Testis (tissue), 3 donors: ENCODE results near the gene TLCD3A. TPM values are rescaled to one million over a fixed set of nuclear protein-coding genes. Genes with fewer than 3 reads are reported as not detected.

Experiments used
- DNase-seq: peaks from one replicate; pipeline ENCODE4 v3.0.0-alpha.2; 2019
- H3K27ac ChIP-seq, 2 donors: fragments of 200-600 bp; sonication (generic); one replicate each; pipeline ENCODE4 v1.5.1; 2019
- H3K27me3 ChIP-seq: fragments of 200-600 bp; sonication (generic); one replicate; pipeline ENCODE4 v1.5.1; 2019
- H3K36me3 ChIP-seq: fragments of 200-600 bp; sonication (generic); one replicate; pipeline ENCODE4 v1.5.1; 2017; ENCODE audit warnings: low read depth; ENCODE audit errors: missing control alignments
- H3K4me1 ChIP-seq: fragments of 200-600 bp; sonication (generic); one replicate; pipeline ENCODE4 v1.5.1; 2019
- H3K4me3 ChIP-seq, 2 donors: fragments of 200-600 bp; sonication (generic); one replicate each; pipeline ENCODE4 v1.5.1; 2017 to 2019
- H3K9me3 ChIP-seq: fragments of 200-600 bp; sonication (generic); one replicate; pipeline ENCODE4 v1.5.1; 2017
- POLR2A ChIP-seq: fragments of 450-650 bp; IDR thresholded peaks from one replicate; pipeline ENCODE4 v1.6.1; 2017; ENCODE audit warnings: antibody characterized with exemption, mild to moderate bottlenecking, moderate library complexity
- WGBS, 2 donors: methylation state at CpG; one replicate each; pipeline ENCODE4 v1.1.5; 2018; 5-methylcytosine and 5-hydroxymethylcytosine counted together
- intact Hi-C: fragments of 100-400 bp; cut with DNase I; formaldehyde crosslinking; loops from one replicate; pipeline ENCODE4 v1.15.1; 2023; ENCODE audit warnings: low total_unique reads
- polyA plus RNA-seq: library from polyadenylated mRNA; stranded (reverse); fragments of 350-450 nt; fragmentation: Illumina TruSeq; extraction: RNeasy Lipid Tissue Mini Kit (QIAGEN cat#74804); gene quantifications from one replicate; pipeline ENCODE4 v1.2.3, GENCODE V29; 2014; ENCODE audit warnings: low read depth, low replicate concordance; ENCODE audit not compliant: insufficient read depth
- total RNA-seq, 2 donors: library from RNA; depleted of rRNA; stranded (reverse); fragments of >200 nt; gene quantifications; one replicate each; pipeline ENCODE4 v1.2.3, GENCODE V29; 2016
- TF ChIP-seq, protein P1 (sequence below), 3 experiments: fragments of 450-650 bp in 2 of 3; fragments of 200-600 bp in 1 of 3; sonication (generic) in 1 of 3; IDR thresholded peaks; one replicate each; pipeline ENCODE4 v1.5.1; 2016 to 2019; ENCODE audit warnings: antibody characterized with exemption in 3 of 3, mild to moderate bottlenecking in 2 of 3, moderate library complexity in 1 of 3

Gene TLCD3A
- total and polyA plus RNA-seq, 3 donors from 2014 or later = 5.8 to 20.9 (median 14.8) TPM

DNA sequence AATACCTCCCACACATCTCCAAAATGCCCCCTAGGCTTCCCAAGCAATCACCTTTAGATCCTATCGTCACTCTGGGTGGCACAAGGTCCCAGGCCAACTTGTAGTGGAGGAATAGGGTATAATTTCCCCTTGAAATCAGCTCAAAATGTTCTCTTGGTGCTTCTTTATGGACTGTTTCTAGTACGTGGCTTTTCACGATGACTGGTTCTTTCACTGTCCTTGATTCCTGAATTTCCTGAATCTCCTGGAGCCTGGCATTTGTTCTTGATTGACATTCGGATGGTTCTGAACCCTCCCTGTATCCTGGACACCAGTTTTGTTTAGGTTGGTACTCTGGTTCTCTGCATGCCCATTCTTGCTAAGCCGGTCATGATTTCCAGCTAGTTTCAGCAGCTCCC is 10.9 kb upstream of the TLCD3A start:
- Histone ChIP-seq H3K4me3 (no peak overlapping the region), H3K4me1 (no peaks in the 10 kb centered on the region), H3K9me3 (no peaks in the 10 kb centered on the region), H3K27ac (no peak overlapping the region), H3K36me3 (no peaks in the 10 kb centered on the region), H3K27me3 (no peaks in the 10 kb centered on the region)
- TF ChIP-seq, protein P1, sequence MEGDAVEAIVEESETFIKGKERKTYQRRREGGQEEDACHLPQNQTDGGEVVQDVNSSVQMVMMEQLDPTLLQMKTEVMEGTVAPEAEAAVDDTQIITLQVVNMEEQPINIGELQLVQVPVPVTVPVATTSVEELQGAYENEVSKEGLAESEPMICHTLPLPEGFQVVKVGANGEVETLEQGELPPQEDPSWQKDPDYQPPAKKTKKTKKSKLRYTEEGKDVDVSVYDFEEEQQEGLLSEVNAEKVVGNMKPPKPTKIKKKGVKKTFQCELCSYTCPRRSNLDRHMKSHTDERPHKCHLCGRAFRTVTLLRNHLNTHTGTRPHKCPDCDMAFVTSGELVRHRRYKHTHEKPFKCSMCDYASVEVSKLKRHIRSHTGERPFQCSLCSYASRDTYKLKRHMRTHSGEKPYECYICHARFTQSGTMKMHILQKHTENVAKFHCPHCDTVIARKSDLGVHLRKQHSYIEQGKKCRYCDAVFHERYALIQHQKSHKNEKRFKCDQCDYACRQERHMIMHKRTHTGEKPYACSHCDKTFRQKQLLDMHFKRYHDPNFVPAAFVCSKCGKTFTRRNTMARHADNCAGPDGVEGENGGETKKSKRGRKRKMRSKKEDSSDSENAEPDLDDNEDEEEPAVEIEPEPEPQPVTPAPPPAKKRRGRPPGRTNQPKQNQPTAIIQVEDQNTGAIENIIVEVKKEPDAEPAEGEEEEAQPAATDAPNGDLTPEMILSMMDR (IDR thresholded peaks at IDR 0.05) = no peak
- TF ChIP-seq POLR2A = no peak
- intact Hi-C loops = no loop called here
- 72 to 80% methylated on average over 5 of the region's 5 CpGs for WGBS, 2 donors
- DNase-seq = no peak

DNA sequence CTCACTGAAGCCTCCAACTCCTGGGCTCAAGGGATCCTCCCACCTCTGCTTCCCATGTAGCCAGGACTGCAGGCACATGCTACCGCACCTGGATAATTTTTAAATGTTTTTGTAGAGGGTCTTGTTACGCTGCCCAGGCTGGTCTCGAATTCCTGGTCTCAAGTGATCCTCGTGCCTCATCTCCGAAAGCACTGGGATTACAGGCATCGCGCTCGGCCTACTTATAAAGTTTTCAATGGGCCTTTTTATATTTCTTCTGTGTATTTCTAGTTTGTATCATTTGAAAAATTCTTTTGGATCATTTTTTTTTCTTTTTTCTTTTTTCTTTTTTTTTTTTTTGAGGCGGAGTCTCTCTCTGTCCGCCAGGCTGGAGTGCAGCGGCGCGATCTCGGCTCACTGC is 7.3 kb upstream of the TLCD3A start:
- Histone ChIP-seq H3K4me3 (no peak overlapping the region), H3K4me1 (no peaks in the 10 kb centered on the region), H3K36me3 (no peaks in the 10 kb centered on the region), H3K9me3 (no peaks in the 10 kb centered on the region), H3K27me3 (no peaks in the 10 kb centered on the region), H3K27ac (no peak overlapping the region)
- intact Hi-C loops = no loop called here
- 94 to 97% methylated on average over 14 of the region's 14 CpGs for WGBS, 2 donors
- TF ChIP-seq POLR2A = no peak
- TF ChIP-seq, protein P1 (IDR thresholded peaks at IDR 0.05) = no peak
- DNase-seq = no peak

DNA sequence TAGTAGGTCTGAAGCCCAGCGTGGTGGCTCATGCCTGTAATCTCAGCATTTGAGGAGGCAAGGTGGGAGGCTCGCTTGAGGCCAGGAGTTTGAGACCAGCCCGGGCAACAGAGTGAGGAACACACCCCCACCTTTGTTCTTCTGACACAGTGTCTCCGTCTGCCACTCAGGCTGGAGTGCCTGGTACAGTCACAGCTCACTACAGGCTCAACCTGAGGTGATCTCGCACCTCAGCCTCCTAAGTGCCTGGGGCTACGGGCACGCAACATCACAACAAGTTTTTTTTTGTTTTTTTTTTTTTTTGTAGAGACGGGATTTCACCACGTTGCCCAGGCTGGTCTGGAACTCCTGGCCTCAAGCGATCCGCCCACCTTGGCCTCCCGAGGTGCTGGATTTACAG is 6.7 kb upstream of the TLCD3A start:
- no peak for DNase-seq
- intact Hi-C loops = no loop called here
- no peak for TF ChIP-seq POLR2A
- TF ChIP-seq, protein P1 (IDR thresholded peaks at IDR 0.05) = no peak

DNA sequence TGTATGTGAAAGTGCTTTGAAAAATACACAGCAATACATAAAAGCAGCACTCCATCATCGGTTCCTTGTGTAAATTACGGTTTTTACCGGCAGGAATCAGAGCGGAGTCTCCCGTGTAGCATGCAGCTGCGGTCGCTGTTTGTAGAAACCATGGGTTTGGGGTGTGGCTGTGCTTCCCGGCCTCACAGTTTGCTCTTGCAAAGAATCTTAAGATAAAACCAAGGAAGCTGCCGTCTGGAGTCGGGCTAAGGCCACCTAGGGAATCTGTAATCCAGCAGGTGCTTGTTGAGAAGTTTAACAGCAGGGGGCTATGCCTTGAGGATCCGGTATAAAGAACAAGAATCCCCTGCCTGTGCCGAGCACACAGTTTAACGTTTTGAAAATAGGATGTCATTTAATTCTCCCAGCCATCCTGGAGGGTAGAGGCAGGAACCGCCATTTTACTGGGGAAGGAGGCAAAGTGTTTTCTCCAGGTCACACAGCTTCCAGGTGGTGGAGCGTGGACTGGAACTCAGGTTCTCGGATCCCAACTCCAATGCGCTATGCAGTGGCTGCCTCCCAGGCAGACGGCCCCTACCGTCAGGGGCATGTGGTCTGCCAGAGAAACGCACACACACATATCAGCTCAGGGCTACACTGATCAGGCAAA is 6.0 kb upstream of the TLCD3A start:
- 78 to 79% methylated on average over 19 to 20 of the region's 20 CpGs for WGBS, 2 donors
- intact Hi-C loops = no loop called here
- no peaks in the 10 kb centered on the region for H3K9me3 ChIP-seq
- no peaks in the 10 kb centered on the region for H3K4me1 ChIP-seq
- no peak for DNase-seq
- H3K27me3 ChIP-seq = no peaks in the 10 kb centered on the region
- no peaks in the 10 kb centered on the region for H3K36me3 ChIP-seq
- no peak overlapping the region for H3K4me3 ChIP-seq
- no peak overlapping the region for H3K27ac ChIP-seq
- no peak for TF ChIP-seq POLR2A
- TF ChIP-seq, protein P1 (IDR thresholded peaks at IDR 0.05) = no peak

More for the DNA sequence above, 6.7 kb upstream of the TLCD3A start:
- no peak overlapping the region for H3K4me3 ChIP-seq
- no peaks in the 10 kb centered on the region for H3K36me3 ChIP-seq
- no peaks in the 10 kb centered on the region for H3K9me3 ChIP-seq
- no peaks in the 10 kb centered on the region for H3K27me3 ChIP-seq
- no peak overlapping the region for H3K27ac ChIP-seq
- WGBS, 2 donors = 82 to 89% methylated on average over 12 of the region's 12 CpGs
- no peaks in the 10 kb centered on the region for H3K4me1 ChIP-seq

DNA sequence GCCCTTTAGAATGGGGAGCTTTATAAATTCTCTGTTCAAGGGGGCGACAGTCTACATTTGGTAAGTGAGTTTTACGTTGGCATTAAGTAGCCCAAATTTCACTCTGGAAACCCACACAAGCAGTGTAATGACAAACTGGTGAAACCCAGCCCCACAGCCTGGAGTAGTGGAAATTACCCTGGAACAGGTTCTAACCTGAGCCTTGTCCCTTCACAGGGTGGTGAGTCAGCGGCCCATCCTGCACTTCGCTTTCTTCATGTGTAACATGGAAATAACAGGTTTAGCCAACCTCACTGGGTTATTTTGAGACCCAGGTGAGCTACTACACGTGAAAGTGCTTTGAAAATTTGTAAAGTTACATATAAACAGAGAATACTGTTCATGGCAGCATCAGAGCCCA is 3.5 kb upstream of the TLCD3A start:
- no peak overlapping the region for H3K27ac ChIP-seq

More for the DNA sequence above, 3.5 kb upstream of the TLCD3A start:
- no peak for DNase-seq
- no peaks in the 10 kb centered on the region for H3K36me3 ChIP-seq
- WGBS, 2 donors = 92 to 94% methylated on average over 5 of the region's 5 CpGs
- no peaks in the 10 kb centered on the region for H3K9me3 ChIP-seq
- intact Hi-C loops = no loop called here
- H3K4me1 ChIP-seq = peaks cover 9% of the 10 kb centered on the region
- no peaks in the 10 kb centered on the region for H3K27me3 ChIP-seq
- H3K4me3 ChIP-seq = no peak overlapping the region
- TF ChIP-seq, protein P1 (IDR thresholded peaks at IDR 0.05) = no peak
- no peak for TF ChIP-seq POLR2A
